Neural progenitor cell (in vitro differentiated cells): ENCODE results near the gene CRLF1.

Experiments
- EZH2 ChIP-seq: fragments of 200-600 bp; sonication (generic); IDR thresholded peaks from 2 replicates; pipeline ENCODE4 v1.6.1; 2017; ENCODE audit warnings: antibody characterized with exemption, mild to moderate bottlenecking, moderate library complexity
- EZH2phosphoT487 ChIP-seq: fragments of 200-600 bp; sonication (generic); IDR thresholded peaks from 2 replicates; pipeline ENCODE4 v1.6.1; 2017; ENCODE audit warnings: antibody characterized with exemption
- TF ChIP-seq, protein P1 (sequence below): fragments of 200-600 bp; sonication (generic); IDR thresholded peaks from 2 replicates; pipeline ENCODE4 v1.5.1; 2017; ENCODE audit warnings: antibody characterized with exemption, mild to moderate bottlenecking

DNA sequence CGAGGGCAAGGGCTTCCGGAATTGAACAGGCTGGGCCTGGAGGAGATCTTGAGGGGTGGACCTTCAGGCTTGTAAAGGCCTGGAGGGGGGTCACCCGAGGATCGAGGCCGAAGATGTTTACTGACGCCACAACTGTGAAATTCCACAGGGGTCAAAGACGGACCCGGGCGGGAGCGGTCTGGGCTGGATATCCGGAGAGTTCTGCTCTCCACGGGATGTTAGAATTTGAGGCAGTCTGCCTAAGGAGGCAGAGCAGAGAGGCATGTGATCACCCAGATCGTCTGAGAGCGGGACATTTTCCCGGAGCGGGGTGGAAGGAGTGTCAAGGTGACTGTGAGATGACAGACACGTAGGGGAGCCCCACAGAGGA is 43.4 kb upstream of the CRLF1 start:
- TF ChIP-seq, protein P1, sequence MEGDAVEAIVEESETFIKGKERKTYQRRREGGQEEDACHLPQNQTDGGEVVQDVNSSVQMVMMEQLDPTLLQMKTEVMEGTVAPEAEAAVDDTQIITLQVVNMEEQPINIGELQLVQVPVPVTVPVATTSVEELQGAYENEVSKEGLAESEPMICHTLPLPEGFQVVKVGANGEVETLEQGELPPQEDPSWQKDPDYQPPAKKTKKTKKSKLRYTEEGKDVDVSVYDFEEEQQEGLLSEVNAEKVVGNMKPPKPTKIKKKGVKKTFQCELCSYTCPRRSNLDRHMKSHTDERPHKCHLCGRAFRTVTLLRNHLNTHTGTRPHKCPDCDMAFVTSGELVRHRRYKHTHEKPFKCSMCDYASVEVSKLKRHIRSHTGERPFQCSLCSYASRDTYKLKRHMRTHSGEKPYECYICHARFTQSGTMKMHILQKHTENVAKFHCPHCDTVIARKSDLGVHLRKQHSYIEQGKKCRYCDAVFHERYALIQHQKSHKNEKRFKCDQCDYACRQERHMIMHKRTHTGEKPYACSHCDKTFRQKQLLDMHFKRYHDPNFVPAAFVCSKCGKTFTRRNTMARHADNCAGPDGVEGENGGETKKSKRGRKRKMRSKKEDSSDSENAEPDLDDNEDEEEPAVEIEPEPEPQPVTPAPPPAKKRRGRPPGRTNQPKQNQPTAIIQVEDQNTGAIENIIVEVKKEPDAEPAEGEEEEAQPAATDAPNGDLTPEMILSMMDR, result no peak
- no peak for TF ChIP-seq EZH2phosphoT487
- TF ChIP-seq EZH2, result no peak
